ENCODE data around the gene SLC39A9. TPM values are rescaled to one million over a fixed set of nuclear protein-coding genes. Genes with fewer than 3 reads are reported as not detected.
A peak's percentile ranks its signal among the peaks of the same experiment; 100 is the strongest.

Gene SLC39A9
- total and polyA plus RNA-seq, 10 of the 15 experiments (the other 5 are each of a cell fraction or from before 2014, with no cell fraction given), result 19.9 to 109 (median 46.9) TPM

DNA sequence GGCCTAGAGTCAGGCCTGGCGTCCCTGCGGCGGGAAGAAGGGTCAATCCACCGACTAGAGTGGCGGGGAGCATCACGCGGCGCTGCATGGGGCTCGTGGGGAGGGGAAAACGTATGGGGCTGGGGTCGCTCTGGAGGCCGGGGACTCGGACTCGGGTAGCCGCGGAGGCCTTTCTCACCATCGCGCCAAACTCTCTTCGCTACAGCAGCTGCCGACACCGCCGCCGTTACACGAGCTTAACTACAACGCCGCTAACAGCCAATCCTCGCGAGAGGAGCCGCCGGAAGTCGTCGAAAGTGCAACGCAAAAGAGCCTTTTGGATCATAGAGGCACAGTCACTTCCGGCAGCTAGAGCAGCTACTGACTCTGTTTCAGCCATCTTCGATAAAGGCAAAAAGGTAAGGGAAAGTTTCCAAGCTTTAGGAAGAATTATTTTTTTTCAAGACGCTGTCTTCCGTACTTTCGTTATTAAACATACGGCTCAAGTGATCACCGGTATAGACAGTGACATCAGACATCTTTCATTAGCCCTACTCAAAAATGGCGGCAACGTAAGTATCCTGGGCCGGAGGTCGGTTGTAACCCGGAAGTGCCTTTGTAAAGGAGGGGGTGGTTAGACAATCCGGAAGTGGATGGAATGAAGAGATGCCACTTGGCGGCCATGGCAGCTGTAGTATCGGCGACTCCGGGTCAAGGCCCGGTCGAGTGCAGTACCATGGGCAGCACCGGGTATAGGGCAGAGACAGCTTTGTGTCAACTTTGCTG, at the start of gene SLC39A9, which contains the start of gene ERH (continued):
- TF ChIP-seq SUPT20H (IDR thresholded peaks at IDR 0.05; ENCODE audit: borderline replicate concordance, control insufficient read depth, low read depth, low read length), result no peak
- TF ChIP-seq, protein P1, sequence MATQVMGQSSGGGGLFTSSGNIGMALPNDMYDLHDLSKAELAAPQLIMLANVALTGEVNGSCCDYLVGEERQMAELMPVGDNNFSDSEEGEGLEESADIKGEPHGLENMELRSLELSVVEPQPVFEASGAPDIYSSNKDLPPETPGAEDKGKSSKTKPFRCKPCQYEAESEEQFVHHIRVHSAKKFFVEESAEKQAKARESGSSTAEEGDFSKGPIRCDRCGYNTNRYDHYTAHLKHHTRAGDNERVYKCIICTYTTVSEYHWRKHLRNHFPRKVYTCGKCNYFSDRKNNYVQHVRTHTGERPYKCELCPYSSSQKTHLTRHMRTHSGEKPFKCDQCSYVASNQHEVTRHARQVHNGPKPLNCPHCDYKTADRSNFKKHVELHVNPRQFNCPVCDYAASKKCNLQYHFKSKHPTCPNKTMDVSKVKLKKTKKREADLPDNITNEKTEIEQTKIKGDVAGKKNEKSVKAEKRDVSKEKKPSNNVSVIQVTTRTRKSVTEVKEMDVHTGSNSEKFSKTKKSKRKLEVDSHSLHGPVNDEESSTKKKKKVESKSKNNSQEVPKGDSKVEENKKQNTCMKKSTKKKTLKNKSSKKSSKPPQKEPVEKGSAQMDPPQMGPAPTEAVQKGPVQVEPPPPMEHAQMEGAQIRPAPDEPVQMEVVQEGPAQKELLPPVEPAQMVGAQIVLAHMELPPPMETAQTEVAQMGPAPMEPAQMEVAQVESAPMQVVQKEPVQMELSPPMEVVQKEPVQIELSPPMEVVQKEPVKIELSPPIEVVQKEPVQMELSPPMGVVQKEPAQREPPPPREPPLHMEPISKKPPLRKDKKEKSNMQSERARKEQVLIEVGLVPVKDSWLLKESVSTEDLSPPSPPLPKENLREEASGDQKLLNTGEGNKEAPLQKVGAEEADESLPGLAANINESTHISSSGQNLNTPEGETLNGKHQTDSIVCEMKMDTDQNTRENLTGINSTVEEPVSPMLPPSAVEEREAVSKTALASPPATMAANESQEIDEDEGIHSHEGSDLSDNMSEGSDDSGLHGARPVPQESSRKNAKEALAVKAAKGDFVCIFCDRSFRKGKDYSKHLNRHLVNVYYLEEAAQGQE (IDR thresholded peaks at IDR 0.05; ENCODE audit: low read depth, low read length), result peak; percentile 62; the same call in 1 of the 2 replicates
- TF ChIP-seq MEF2A (IDR thresholded peaks at IDR 0.05; ENCODE audit: insufficient read depth, low read depth, low read length), result no peak
- TF ChIP-seq SRF (IDR thresholded peaks at IDR 0.05; ENCODE audit: low read depth in 2 of 2, low read length in 2 of 2), result 0 out of 4 replicates have a peak, but pooled peaks of 1 of the 2 experiments have one; percentile 22
- TF ChIP-seq, protein P2, sequence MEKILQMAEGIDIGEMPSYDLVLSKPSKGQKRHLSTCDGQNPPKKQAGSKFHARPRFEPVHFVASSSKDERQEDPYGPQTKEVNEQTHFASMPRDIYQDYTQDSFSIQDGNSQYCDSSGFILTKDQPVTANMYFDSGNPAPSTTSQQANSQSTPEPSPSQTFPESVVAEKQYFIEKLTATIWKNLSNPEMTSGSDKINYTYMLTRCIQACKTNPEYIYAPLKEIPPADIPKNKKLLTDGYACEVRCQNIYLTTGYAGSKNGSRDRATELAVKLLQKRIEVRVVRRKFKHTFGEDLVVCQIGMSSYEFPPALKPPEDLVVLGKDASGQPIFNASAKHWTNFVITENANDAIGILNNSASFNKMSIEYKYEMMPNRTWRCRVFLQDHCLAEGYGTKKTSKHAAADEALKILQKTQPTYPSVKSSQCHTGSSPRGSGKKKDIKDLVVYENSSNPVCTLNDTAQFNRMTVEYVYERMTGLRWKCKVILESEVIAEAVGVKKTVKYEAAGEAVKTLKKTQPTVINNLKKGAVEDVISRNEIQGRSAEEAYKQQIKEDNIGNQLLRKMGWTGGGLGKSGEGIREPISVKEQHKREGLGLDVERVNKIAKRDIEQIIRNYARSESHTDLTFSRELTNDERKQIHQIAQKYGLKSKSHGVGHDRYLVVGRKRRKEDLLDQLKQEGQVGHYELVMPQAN (conservative IDR thresholded peaks at IDR 0.05), result peak; percentile 82; the same call in 1 of the 2 replicates
- no peak for TF ChIP-seq HDAC6 (IDR thresholded peaks at IDR 0.05; ENCODE audit: unreplicated experiment)
- peak; percentile 85 for TF ChIP-seq BRCA1 (IDR thresholded peaks at IDR 0.05; ENCODE audit: low read depth, low read length)
- TF ChIP-seq HDGF (IDR thresholded peaks at IDR 0.05), result no peak
- peak; percentile 98 for TF ChIP-seq GABPA (IDR thresholded peaks at IDR 0.05; ENCODE audit: low read depth)
- TF ChIP-seq CHD1 (IDR thresholded peaks at IDR 0.05; ENCODE audit: low read depth, low read length), result no peak
- TF ChIP-seq PAX8 (IDR thresholded peaks at IDR 0.05), result no peak
- peak; percentile 99 for TF ChIP-seq CHD2 (IDR thresholded peaks at IDR 0.05; ENCODE audit: borderline replicate concordance, low read depth, low read length)
- peak; percentile 93 for TF ChIP-seq MYB (IDR thresholded peaks at IDR 0.05; ENCODE audit: borderline replicate concordance, low read depth, low read length)
- TF ChIP-seq, protein P3, sequence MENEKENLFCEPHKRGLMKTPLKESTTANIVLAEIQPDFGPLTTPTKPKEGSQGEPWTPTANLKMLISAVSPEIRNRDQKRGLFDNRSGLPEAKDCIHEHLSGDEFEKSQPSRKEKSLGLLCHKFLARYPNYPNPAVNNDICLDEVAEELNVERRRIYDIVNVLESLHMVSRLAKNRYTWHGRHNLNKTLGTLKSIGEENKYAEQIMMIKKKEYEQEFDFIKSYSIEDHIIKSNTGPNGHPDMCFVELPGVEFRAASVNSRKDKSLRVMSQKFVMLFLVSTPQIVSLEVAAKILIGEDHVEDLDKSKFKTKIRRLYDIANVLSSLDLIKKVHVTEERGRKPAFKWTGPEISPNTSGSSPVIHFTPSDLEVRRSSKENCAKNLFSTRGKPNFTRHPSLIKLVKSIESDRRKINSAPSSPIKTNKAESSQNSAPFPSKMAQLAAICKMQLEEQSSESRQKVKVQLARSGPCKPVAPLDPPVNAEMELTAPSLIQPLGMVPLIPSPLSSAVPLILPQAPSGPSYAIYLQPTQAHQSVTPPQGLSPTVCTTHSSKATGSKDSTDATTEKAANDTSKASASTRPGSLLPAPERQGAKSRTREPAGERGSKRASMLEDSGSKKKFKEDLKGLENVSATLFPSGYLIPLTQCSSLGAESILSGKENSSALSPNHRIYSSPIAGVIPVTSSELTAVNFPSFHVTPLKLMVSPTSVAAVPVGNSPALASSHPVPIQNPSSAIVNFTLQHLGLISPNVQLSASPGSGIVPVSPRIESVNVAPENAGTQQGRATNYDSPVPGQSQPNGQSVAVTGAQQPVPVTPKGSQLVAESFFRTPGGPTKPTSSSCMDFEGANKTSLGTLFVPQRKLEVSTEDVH (IDR thresholded peaks at IDR 0.05; ENCODE audit: low read depth, partially characterized antibody), result peak; percentile 98
- no peak for TF ChIP-seq ZNF274 (IDR thresholded peaks at IDR 0.05; ENCODE audit: insufficient read depth, insufficient read length)
- TF ChIP-seq, protein P4, sequence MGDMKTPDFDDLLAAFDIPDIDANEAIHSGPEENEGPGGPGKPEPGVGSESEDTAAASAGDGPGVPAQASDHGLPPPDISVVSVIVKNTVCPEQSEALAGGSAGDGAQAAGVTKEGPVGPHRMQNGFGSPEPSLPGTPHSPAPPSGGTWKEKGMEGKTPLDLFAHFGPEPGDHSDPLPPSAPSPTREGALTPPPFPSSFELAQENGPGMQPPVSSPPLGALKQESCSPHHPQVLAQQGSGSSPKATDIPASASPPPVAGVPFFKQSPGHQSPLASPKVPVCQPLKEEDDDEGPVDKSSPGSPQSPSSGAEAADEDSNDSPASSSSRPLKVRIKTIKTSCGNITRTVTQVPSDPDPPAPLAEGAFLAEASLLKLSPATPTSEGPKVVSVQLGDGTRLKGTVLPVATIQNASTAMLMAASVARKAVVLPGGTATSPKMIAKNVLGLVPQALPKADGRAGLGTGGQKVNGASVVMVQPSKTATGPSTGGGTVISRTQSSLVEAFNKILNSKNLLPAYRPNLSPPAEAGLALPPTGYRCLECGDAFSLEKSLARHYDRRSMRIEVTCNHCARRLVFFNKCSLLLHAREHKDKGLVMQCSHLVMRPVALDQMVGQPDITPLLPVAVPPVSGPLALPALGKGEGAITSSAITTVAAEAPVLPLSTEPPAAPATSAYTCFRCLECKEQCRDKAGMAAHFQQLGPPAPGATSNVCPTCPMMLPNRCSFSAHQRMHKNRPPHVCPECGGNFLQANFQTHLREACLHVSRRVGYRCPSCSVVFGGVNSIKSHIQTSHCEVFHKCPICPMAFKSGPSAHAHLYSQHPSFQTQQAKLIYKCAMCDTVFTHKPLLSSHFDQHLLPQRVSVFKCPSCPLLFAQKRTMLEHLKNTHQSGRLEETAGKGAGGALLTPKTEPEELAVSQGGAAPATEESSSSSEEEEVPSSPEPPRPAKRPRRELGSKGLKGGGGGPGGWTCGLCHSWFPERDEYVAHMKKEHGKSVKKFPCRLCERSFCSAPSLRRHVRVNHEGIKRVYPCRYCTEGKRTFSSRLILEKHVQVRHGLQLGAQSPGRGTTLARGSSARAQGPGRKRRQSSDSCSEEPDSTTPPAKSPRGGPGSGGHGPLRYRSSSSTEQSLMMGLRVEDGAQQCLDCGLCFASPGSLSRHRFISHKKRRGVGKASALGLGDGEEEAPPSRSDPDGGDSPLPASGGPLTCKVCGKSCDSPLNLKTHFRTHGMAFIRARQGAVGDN (IDR thresholded peaks at IDR 0.05), result peak; percentile 59; the same call in 1 of the 2 replicates
